ENCODE results near the gene DCBLD2.
"Not testable (repeated sequence)": the region's sequence is repeated elsewhere in the genome, so short reads cannot be mapped to it uniquely, and the experiment has no call there.

The DCBLD2 gene

DNA sequence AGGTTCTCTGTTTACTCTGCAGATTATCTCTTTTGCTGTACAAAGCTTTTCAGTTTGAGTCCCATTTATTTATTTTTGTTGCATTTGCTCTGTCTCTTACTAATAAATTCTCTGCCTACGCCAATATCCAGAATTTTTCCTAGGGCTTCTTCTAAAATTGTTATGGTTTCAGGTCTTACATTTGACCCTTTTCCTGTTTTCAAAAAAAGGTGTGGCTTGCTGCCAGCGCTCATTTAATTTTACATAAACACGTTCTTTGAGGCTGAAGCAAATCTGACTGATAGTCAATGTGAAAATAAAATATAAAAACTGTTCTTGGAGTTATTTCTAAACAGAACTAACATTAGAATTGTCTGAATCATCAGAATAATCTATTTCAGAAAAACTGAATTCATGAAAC lies 32.1 kb downstream of the DCBLD2 start:
- no peaks in the 10 kb centered on the region for H3K27me3 ChIP-seq (ENCODE audit: insufficient read depth, low read length)
- peaks cover 15% of the 10 kb centered on the region; the same call in 1 of the 2 replicates for H3K36me3 ChIP-seq (ENCODE audit: insufficient read depth, low read depth, low read length)
- no peak overlapping the region for H3K4me3 ChIP-seq (ENCODE audit: low read length)
- no peaks in the 10 kb centered on the region for H3K4me1 ChIP-seq (ENCODE audit: insufficient read depth, low read length)
- no peaks in the 10 kb centered on the region for H3K9me3 ChIP-seq (ENCODE audit: insufficient read depth, low read depth, low read length)
- H3K27ac ChIP-seq (ENCODE audit: low read length): no peak overlapping the region
- H3K9ac ChIP-seq (ENCODE audit: low read depth, low read length): no peak overlapping the region

DNA sequence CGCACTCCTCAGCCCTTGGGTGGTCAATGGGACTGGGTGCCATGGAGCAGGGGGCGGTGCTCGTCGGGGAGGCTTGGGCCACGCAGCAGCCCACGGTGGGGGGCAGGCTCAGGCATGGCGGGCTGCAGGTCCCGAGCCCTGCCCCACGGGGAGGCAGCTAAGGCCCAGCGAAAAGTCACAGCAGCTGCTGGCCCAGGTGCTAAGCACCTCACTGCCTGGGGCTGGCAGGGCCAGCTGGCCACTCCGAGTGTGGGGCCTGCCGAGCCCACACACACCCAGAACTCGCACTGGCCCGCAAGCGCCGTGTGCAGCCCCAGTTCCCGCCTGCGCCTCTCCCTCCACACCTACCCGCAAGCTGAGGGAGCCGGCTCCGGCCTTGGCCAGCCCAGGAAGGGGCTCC lies 43.5 kb downstream of the DCBLD2 start:
- not testable (repeated sequence) for H3K4me1 ChIP-seq (ENCODE audit: insufficient read depth, low read length); H3K27ac ChIP-seq (ENCODE audit: low read length); H3K4me3 ChIP-seq (ENCODE audit: low read length); H3K9ac ChIP-seq (ENCODE audit: low read depth, low read length); H3K9me3 ChIP-seq (ENCODE audit: insufficient read depth, low read depth, low read length); H3K27me3 ChIP-seq (ENCODE audit: insufficient read depth, low read length); H3K36me3 ChIP-seq (ENCODE audit: insufficient read depth, low read depth, low read length)

DNA sequence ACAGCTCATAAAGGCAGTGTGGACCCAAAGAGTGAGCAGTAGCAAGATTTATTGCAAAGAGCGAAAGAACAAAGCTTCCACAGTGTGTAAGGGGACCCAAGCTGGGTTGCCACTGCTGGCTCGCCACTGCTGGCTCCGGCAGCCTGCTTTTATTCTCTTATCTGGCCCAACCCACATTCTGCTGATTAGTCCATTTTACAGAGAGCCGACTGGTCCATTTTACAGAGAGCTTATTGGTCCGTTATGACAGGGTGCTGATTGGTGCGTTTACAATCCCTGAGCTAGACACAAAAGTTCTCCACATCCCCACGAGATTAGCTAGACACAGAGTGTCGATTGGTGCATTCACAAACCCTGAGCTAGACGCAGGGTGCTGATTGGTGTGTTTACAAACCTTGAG lies 44.2 kb downstream of the DCBLD2 start:
- H3K36me3 ChIP-seq (ENCODE audit: insufficient read depth, low read depth, low read length); H3K9me3 ChIP-seq (ENCODE audit: insufficient read depth, low read depth, low read length); H3K27me3 ChIP-seq (ENCODE audit: insufficient read depth, low read length); H3K4me1 ChIP-seq (ENCODE audit: insufficient read depth, low read length); H3K4me3 ChIP-seq (ENCODE audit: low read length); H3K27ac ChIP-seq (ENCODE audit: low read length); H3K9ac ChIP-seq (ENCODE audit: low read depth, low read length): not testable (repeated sequence)

DNA sequence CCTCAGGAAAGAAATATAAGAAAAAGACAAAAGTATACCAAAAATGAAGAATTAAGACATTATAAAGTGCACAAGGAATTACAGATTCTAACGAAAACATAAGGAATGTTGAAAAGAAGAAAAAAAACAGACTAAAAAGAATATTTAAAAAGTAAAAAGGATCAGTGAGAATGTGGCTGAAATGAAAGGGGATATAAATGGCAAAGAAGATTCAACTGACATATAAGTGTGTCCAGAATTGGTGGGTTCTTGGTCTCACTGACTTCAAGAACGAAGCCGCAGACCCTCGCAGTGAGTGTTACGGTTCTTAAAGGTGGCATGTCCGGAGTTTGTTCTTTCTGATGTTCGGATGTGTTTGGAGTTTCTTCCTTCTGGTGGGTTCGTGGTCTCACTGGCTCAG lies 44.8 kb downstream of the DCBLD2 start:
- 0 out of 2 replicates have a peak, but pooled peaks cover 3% of the 10 kb centered on the region for H3K9me3 ChIP-seq (ENCODE audit: insufficient read depth, low read depth, low read length)
- no peak overlapping the region for H3K27ac ChIP-seq (ENCODE audit: low read length)

DNA sequence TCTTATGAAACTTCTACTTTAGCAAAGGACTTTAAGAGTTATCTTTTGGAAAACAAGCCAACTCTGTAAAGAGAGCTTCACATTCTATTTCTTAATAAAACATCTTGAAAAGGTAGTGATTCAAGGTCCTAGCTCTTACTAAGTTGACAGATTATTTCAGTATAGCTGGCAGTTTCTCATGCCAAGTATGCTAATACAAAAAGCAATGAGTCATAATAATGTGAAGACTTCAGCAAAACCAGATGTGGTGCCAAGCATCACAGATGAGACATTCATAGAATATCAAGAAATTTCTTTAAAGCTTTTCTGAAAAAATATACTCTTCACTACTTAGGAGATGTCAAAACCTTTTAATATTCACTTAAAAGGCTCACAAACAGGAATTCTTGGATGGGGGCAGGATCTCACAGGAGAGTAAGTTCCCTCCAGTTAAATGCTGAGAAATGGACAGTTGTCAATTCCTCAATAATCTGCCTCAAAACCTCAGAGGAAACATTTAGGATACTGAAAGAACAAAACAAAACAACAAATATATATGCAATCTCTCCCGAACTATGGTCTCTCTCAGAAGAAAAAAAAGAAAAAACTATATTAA lies 45.6 kb downstream of the DCBLD2 start:
- H3K9me3 ChIP-seq (ENCODE audit: insufficient read depth, low read depth, low read length): 0 out of 2 replicates have a peak, but pooled peaks cover 3% of the 10 kb centered on the region
- no peaks in the 10 kb centered on the region for H3K27me3 ChIP-seq (ENCODE audit: insufficient read depth, low read length)
- H3K27ac ChIP-seq (ENCODE audit: low read length): no peak overlapping the region
- H3K9ac ChIP-seq (ENCODE audit: low read depth, low read length): no peak overlapping the region
- no peak overlapping the region for H3K4me3 ChIP-seq (ENCODE audit: low read length)
- H3K4me1 ChIP-seq (ENCODE audit: insufficient read depth, low read length): no peaks in the 10 kb centered on the region
- no peaks in the 10 kb centered on the region for H3K36me3 ChIP-seq (ENCODE audit: insufficient read depth, low read depth, low read length)

More for the DNA sequence above, 44.8 kb downstream of the DCBLD2 start:
- H3K4me1 ChIP-seq (ENCODE audit: insufficient read depth, low read length): no peaks in the 10 kb centered on the region
- no peaks in the 10 kb centered on the region for H3K27me3 ChIP-seq (ENCODE audit: insufficient read depth, low read length)
- no peak overlapping the region for H3K9ac ChIP-seq (ENCODE audit: low read depth, low read length)
- no peak overlapping the region for H3K4me3 ChIP-seq (ENCODE audit: low read length)
- no peaks in the 10 kb centered on the region for H3K36me3 ChIP-seq (ENCODE audit: insufficient read depth, low read depth, low read length)

DNA sequence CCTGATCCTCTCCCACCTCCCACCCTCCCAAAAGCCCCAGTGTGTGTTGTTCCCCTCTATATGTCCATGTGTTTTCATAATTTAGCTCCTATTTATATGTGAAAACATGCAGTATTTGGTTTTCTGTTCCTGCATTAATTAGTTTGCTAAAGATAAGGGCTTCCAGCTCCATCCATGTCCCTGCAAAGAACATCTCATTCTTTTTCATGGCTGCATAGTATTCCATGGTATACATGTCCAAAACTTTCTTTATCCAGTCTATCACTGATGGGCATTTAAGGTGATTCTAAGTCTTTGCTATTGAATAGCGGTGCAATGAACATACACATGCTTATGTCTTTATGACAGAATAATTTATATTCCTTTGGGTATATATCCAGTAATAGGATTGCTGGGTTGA lies 53.4 kb downstream of the DCBLD2 start:
- peaks cover 6% of the 10 kb centered on the region; the same call in 1 of the 2 replicates for H3K9me3 ChIP-seq (ENCODE audit: insufficient read depth, low read depth, low read length)
- no peaks in the 10 kb centered on the region for H3K4me1 ChIP-seq (ENCODE audit: insufficient read depth, low read length)
- H3K27ac ChIP-seq (ENCODE audit: low read length): no peak overlapping the region
- no peak overlapping the region for H3K4me3 ChIP-seq (ENCODE audit: low read length)
- H3K36me3 ChIP-seq (ENCODE audit: insufficient read depth, low read depth, low read length): peaks cover 22% of the 10 kb centered on the region
- no peaks in the 10 kb centered on the region for H3K27me3 ChIP-seq (ENCODE audit: insufficient read depth, low read length)
- H3K9ac ChIP-seq (ENCODE audit: low read depth, low read length): no peak overlapping the region

DNA sequence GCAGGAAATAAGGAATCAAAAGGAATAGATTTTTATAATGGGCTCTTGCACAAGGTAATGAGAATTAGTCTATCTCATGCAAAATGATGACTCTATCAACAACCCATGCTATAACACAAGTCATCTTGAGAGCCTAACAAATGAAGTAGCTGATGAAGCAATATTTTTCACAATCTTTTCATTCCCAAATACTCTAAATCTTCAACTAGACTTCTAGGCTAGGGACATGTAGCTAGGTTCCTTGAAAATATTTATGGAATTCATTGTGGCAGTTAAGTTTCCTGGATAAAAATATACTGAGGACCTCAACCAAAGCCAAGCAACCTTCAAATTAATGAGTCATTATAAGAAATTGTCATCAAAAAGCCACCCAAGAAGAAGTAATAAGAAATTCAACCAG lies 55.4 kb downstream of the DCBLD2 start:
- no peak overlapping the region for H3K27ac ChIP-seq (ENCODE audit: low read length)
- peaks cover 6% of the 10 kb centered on the region; the same call in 1 of the 2 replicates for H3K9me3 ChIP-seq (ENCODE audit: insufficient read depth, low read depth, low read length)
- no peak overlapping the region for H3K4me3 ChIP-seq (ENCODE audit: low read length)
- H3K27me3 ChIP-seq (ENCODE audit: insufficient read depth, low read length): no peaks in the 10 kb centered on the region
- no peaks in the 10 kb centered on the region for H3K4me1 ChIP-seq (ENCODE audit: insufficient read depth, low read length)
- H3K36me3 ChIP-seq (ENCODE audit: insufficient read depth, low read depth, low read length): peaks cover 22% of the 10 kb centered on the region
- no peak overlapping the region for H3K9ac ChIP-seq (ENCODE audit: low read depth, low read length)

DNA sequence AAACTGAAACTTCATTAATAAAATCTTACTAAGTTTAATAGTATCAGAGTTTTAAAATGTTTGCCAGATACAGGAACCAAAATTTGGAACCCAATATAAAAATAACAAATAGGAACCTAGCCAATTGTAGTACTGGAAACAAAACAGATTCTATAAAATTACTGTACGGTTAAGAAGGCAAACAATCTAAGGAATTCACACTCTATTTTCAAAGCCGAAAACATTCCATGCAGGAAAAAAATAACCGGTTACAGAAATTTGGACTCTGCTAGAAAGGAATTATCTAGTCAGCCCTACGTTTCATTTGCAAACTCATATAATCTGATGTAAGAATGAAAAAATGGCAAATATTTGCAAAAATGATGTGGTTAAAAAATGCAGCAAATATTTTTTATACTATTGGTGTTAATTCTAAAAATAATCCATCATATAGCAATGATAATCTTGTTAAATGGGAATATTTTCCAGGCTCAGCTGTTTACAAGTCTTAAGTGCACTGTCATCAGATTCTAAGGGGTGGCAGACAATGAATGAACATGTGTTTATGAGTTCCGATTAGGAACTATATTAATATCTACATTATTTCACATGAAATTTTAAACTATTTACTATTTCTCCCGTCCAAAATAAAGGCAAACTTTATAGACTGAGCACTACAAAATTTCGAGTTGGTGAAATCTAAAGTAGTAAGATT lies 58.1 kb downstream of the DCBLD2 start:
- peaks cover 35% of the 10 kb centered on the region for H3K36me3 ChIP-seq (ENCODE audit: insufficient read depth, low read depth, low read length)
- H3K9ac ChIP-seq (ENCODE audit: low read depth, low read length): no peak overlapping the region
- H3K27ac ChIP-seq (ENCODE audit: low read length): no peak overlapping the region
- H3K4me3 ChIP-seq (ENCODE audit: low read length): no peak overlapping the region
- peaks cover 16% of the 10 kb centered on the region for H3K9me3 ChIP-seq (ENCODE audit: insufficient read depth, low read depth, low read length)
- H3K4me1 ChIP-seq (ENCODE audit: insufficient read depth, low read length): no peaks in the 10 kb centered on the region
- no peaks in the 10 kb centered on the region for H3K27me3 ChIP-seq (ENCODE audit: insufficient read depth, low read length)

DNA sequence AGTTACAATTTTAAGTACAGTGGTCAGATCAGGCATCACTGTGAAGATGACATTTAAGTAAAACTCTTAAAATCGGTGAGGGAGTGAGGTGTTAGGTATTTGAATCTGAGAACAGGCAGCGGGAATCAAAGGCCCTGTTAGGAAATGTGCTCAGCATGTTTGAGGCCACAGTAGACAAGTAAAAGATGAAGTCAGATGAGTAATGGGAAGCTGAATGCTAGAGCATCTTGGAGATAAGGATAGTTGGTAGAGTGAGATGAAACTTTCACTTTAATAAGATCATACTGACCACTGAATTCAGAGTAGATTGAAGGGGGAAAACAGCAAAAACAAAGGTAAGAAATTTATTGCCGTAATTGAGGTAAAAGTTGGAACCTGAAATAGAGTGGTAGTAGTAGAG lies 61.6 kb downstream of the DCBLD2 start:
- H3K27me3 ChIP-seq (ENCODE audit: insufficient read depth, low read length): no peaks in the 10 kb centered on the region
- H3K4me1 ChIP-seq (ENCODE audit: insufficient read depth, low read length): no peaks in the 10 kb centered on the region
- H3K9me3 ChIP-seq (ENCODE audit: insufficient read depth, low read depth, low read length): peaks cover 12% of the 10 kb centered on the region
- no peak overlapping the region for H3K4me3 ChIP-seq (ENCODE audit: low read length)
- H3K27ac ChIP-seq (ENCODE audit: low read length): no peak overlapping the region
- H3K9ac ChIP-seq (ENCODE audit: low read depth, low read length): no peak overlapping the region
- H3K36me3 ChIP-seq (ENCODE audit: insufficient read depth, low read depth, low read length): peaks cover 21% of the 10 kb centered on the region

DNA sequence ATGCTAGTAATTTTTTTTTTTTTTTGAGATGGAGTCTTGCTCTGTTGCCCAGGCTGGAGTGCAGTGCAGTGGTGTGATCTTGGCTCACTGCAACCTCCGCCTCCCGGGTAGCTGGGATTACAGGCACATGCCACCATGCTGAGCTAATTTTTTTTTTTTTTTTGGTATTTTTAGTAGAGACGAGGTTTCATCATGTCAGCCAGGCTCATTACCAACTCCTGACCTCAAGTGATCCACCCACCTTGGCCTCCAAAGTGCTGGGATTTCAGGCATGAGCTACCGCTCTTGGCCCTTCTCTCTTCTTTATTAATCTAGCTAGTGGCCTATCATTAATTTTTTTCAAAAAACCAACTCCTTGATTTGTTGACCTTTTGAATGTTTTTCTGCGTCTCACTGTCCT lies 70.4 kb downstream of the DCBLD2 start:
- not testable (repeated sequence) for H3K36me3 ChIP-seq (ENCODE audit: insufficient read depth, low read depth, low read length); H3K9ac ChIP-seq (ENCODE audit: low read depth, low read length); H3K4me3 ChIP-seq (ENCODE audit: low read length); H3K27ac ChIP-seq (ENCODE audit: low read length); H3K4me1 ChIP-seq (ENCODE audit: insufficient read depth, low read length); H3K27me3 ChIP-seq (ENCODE audit: insufficient read depth, low read length)
- H3K9me3 ChIP-seq (ENCODE audit: insufficient read depth, low read depth, low read length): peaks cover 33% of the 10 kb centered on the region

DNA sequence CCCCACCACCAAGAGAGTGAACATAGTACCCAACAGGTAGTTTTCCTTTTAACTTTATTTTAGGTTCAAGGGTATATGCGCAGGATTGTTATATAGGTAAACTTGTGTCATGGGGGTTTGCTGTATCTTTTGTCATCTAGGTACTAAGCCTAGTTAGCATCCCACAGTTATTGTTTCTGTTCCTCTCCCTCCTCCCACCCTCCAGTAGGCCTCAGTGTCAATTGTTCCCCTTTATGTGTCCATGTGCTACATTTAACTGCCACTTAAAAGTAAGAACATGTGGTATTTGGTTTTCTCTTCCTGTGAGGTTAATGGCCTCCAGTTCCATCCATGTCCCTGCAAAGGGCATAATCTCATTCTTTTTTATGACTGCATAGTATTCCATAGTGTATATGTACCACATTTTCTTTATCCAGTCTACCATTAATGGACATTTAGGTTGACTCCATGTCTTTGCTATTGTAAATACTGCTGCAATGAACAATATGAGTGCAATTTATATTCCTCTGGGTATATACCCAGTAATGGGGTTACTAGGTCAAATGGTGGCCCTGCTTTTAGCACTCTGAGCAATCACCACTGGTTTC lies 72.2 kb downstream of the DCBLD2 start:
- Histone ChIP-seq H3K27me3 (ENCODE audit: insufficient read depth, low read length) (no peaks in the 10 kb centered on the region), H3K27ac (ENCODE audit: low read length) (no peak overlapping the region), H3K4me3 (ENCODE audit: low read length) (no peak overlapping the region), H3K36me3 (ENCODE audit: insufficient read depth, low read depth, low read length) (peaks cover 9% of the 10 kb centered on the region; the same call in 1 of the 2 replicates), H3K9me3 (ENCODE audit: insufficient read depth, low read depth, low read length) (peaks cover 33% of the 10 kb centered on the region), H3K4me1 (ENCODE audit: insufficient read depth, low read length) (no peaks in the 10 kb centered on the region), H3K9ac (ENCODE audit: low read depth, low read length) (no peak overlapping the region)

Data from iPS-20b (cell line).